NCI-H1930 (cell line): Measurements from ENCODE around the gene CCND1.

Experiments used
- DNase-seq, 2 experiments: peaks; one replicate each; lab custom pipeline; 2025; lab: John Stamatoyannopoulos, UW

CCND1 gene

DNA sequence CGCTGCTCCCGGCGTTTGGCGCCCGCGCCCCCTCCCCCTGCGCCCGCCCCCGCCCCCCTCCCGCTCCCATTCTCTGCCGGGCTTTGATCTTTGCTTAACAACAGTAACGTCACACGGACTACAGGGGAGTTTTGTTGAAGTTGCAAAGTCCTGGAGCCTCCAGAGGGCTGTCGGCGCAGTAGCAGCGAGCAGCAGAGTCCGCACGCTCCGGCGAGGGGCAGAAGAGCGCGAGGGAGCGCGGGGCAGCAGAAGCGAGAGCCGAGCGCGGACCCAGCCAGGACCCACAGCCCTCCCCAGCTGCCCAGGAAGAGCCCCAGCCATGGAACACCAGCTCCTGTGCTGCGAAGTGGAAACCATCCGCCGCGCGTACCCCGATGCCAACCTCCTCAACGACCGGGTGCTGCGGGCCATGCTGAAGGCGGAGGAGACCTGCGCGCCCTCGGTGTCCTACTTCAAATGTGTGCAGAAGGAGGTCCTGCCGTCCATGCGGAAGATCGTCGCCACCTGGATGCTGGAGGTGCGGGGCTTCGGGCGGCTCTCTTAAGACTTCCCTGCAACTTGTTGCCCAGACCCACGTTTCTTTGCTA is at the start of gene CCND1:
Gene CCND1 (plus strand): TSS at position 162 of the 587 bp plus-strand sequence. CDS start 158 bp downstream, at position 320.
- peak in 1 of 2 experiments; percentile 16 for DNase-seq

DNA sequence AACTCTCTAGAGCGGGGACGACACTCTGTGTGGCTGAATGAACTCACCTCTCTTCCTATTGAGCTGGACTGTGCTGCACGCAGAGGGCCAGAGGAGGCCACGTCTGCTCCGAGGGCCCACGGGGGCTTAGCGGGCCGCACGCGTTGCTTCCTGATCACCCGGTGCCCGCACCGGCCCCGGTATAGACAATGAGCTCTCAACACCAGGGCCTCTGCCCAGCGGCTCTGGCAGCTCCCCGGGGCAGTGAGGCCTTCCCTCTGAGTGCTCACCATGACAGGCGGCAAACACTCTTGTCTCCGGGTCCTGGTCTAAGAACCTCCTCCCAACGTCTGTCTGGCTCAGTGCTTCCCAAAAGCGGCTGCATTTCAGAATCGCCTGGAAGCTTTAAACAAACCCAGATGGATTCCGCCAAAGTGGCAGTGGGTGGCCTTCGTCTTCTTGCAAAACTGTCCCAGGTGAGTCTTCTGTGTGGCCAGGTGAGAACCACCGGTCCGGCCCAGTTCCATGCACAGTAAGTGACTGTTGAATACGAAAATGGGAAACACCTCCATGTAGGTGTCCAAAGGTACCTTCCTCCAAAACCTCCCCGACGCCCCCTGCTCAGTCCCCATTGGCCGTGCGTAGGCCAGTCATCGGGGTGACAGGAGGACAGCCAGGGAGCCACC is 47.8 kb upstream of the CCND1 start:
- DNase-seq, result no peak

DNA sequence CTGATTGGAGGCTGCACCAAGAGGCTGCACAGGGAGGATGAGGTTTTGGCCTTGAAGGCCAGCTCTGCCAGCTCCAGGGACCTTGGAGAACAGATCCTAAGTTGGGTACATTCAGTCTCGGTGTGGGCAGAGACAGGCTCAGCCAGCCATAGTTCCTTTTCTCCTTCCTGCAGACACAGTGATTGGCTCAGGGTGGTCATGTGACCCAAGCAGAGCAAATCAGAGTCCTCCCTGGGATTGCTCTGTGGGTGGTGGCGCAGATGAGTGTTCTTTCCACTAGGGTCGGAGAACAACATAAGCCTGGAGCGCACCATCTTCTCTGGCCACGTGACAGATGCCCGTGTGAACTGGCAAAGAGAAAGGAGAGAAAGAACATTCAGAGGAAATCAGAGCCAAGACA is 47.1 kb upstream of the CCND1 start:
- no peak for DNase-seq

DNA sequence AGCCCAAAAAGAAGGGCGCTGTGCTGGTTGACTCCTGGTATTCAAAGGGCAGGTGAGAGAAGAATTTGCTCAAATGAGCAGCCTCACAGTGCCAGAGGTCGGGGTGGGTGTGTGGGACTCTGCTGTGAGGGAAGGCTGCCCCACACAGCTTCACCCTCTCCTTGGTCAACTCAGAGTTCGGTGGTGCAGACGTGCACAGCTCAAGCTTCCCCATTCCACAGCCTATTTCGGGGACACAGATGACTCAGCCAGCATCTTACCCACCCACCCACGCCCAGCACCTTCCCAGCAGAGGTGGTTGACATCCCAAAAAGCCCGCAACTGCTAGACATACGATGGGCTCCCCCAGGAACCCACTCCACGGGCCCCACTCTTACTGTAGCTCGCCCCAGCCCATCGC is 46.5 kb upstream of the CCND1 start:
- no peak for DNase-seq

DNA sequence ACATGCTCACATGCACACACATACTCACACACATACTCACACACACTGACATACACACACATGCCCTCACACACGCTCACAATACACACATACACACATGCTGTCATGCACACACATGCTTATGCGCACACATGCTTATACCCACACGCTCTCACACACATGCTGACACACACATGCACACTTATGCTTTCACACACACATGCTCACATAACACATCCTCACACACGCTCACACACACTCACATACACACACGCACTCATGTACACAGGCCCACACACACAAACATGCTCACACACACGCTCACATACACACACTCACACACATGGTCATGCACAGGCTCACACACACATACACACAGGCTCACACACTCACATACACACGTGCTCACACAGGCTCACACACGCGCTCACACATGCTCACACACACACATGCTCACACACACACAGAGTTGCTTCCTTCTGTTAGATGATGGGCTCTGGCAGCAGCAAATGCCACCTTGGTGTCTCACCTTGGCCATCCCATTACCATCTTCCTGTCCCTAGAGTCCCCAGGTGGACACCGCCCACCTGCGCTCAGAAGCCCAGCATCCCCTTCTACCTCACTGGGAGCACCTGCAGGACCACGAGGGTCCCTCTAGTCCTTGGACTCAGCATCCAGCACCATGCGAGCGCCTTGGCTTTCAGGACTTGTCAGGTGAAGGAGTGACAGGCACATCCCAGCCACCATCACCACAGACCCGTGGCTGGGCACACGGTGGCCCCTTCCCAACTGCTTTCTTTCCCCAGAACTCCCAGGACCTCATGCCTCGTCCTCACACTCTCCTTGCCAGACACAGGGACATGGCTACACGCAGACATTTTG is 44.9 kb upstream of the CCND1 start:
- no peak for DNase-seq

DNA sequence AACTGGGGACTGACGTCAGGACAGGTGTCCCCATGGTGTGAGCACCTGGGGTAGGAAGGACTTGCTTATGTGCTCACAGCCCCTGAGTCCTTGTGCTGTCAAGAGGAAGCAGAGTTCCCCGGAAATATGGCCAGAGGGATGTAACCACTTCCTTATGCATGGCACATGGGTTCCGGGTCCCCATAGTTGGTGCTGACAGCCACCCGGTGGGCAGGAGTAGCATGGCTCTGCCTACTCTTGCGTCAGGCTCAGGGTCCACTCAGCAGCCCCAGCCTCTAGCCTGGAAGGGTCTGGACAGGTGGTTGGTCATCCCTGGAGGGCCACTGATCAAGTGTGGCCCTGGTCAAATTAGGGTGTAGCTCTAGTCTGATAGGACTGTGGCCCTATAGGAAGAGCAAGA is 42.8 kb upstream of the CCND1 start:
- DNase-seq, result no peak

DNA sequence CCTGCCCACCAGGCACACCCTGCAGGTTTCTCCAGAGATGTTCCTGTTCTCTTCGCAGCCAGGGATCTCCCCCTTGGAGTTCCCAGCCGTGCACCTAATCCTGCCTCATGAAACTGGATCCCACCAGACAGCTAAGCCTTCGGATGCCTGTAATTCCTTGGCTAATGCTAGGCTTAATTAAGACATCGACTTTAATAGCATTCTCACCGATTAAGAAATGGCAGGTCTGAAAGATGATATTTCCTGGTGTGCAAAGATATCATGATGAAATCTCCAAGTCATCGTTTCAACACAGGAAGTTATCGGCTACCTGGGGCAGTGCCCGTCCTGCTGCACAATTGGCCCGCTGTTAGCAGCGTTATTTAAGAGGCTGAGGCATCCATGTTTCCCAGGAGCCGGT is 41.5 kb upstream of the CCND1 start:
- no peak for DNase-seq

DNA sequence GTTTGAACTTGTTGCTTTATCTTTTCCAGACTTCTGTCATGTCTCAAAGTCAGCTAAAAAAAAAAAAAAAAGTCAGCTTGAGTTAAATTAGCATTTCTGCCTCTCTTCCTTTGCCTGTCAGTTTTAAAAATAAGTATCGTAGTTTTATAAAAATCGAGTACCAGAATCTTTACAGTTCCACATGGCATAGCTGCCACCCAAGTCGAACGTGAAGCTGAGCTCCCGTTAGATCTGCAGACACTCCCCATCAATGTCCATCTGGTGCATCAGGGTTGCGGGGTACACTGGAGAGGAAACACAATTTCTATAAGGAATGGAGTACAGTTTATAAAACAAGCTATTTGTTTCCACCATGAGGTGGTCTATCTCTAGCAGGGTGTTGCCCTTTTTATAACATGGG is 41.0 kb upstream of the CCND1 start:
- DNase-seq, result no peak

DNA sequence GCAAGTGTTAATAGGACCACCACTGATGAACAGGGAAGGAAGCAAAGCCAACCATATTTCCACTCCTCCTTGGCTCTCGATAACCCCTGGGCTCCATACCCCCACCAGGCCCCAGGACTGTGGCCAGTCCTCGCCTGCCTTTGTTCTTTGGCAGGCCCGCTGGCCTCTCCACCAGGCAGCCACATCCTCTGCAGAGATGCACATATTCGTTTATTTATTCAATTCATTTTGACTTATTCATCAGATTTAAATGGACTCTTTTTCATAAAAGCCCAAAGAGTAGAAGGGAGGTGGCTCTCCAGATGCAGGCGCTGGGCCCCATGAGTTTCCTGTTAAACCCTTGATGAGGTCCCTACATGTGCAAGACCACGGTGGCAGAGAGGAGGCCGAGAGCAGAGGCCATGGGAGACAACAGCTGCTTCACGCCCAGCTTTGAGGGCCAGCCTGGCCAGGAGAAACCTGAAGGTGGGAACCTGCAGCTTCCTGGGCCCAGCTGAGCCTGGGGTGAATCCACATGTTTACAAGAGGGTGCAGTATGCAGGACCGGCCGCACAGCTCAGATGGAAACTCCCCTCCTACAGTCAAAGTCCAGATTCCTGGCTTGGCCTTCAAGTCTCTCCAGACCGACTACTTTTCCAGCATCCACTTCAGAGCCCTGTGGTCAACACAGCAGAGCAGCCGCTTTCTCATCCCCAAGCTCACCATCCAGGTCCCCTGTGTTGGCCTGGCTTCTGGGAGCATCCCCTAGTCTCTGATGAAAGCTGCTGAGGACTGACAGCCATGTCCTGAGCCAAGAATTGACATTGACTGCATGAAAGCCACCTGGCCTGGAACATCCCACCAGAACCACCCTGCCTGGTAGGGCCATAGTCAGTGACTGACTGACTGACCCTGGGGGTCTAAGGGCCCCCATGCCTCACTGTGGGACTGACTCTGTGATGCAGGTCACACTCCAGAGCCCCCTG is 39.7 kb upstream of the CCND1 start:
- DNase-seq, result no peak

DNA sequence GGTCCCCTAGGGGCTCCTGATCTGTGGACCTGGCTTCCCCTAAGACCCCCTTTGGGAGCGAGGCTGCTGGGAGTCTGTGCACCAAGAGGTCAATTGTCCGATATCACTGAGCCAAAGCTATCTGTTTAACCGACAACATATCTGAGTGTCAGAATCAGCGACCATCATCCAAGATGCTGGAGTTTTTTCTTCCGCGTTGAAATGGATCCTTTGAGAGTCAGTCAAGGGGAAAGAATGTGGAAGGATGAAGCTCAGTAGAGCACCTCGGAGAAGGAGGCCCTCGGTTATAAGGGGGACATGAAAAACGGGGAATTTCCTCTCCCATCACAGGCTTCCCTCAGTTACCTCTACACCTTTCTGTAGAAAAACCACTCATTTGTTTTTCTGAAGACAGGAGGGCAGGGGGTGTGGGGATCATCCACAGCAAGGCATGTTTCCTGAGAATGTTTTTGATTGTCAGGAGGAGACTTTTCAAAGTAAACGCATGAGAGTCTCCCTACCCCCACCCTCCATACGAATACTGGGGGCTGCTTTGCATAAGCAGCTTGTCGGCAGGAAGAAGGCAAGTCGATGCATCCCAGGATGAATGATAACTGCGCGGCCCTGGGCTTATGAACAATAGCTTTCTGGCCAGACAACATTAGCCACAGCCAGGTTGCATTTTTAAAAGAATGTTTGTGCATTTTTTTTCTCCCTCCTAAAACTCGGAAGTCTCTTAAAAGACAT is 37.7 kb upstream of the CCND1 start:
- DNase-seq, result no peak

DNA sequence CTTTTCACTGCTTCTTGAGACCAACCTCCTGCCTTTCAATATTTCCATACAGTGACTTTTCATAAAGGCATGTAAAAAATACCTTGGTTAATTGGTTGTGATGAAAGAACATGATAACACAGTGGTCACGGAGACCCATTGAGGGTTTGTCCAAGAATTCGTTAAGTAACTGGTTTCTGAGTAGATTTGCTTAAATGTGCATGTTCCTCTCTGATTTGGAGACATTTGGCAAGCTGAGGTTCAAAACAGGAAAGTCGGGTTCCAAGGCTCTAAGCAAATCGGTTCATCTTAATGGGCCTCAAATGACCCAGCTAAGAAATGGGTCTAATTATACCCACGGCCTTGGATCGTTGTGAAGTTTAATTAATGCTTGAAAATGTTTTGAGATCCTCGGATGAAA is 36.9 kb upstream of the CCND1 start:
- no peak for DNase-seq

DNA sequence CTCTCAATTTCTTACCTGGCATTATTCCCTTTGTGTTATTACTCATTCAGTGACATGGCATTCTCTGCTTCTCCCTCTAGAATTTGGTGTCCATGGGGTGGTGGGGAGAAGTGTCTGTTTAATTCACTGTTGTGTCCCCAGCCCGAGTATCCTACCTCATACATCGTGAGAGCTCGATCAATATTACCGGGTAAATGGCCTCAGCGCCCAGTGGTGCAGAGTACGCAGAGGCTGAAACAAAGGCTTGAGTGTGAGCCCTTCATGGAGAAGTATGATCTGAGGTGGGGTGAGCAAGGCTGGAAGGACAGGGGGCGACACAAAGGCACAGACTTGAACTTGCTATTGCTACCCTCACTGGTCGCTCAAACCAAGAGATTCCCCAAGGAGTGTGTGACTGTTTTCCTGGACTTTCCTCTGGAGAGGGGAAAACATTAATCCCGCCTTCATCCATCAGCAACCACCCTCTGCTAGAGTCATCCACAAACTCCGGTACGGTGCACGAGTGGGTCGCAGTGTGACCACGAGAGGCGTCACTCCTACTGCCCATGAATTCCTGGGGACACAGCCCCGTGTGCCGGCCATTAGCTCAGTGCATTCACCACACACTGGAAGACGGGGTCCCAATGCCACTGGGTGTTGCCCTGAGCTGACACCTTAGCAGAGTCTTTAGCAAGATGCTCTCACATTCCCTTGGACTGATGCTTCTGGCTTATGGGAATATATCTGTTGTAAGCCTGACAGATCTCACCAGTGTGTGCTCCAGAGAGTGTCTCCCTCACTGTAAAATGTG is 35.0 kb upstream of the CCND1 start:
- no peak for DNase-seq

DNA sequence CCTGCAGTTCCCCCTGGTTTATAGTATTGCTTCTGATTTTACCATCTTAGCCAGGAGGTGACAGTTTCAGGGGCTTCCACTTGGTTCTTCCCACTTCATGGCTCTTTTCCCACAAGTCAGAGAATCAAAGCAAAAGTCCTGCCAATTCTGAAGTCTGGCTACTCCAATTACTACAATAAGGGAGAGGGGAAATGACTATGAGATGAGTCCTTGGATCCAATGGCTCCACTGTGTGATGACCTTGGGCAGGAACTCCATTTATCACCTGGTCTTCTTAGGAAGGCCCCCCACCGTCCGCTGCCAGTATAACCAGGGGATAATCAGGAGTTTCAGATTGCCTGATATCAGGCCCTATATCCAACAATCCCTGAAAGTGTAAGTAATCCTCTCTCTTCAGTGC is 31.6 kb upstream of the CCND1 start:
- DNase-seq, result no peak

DNA sequence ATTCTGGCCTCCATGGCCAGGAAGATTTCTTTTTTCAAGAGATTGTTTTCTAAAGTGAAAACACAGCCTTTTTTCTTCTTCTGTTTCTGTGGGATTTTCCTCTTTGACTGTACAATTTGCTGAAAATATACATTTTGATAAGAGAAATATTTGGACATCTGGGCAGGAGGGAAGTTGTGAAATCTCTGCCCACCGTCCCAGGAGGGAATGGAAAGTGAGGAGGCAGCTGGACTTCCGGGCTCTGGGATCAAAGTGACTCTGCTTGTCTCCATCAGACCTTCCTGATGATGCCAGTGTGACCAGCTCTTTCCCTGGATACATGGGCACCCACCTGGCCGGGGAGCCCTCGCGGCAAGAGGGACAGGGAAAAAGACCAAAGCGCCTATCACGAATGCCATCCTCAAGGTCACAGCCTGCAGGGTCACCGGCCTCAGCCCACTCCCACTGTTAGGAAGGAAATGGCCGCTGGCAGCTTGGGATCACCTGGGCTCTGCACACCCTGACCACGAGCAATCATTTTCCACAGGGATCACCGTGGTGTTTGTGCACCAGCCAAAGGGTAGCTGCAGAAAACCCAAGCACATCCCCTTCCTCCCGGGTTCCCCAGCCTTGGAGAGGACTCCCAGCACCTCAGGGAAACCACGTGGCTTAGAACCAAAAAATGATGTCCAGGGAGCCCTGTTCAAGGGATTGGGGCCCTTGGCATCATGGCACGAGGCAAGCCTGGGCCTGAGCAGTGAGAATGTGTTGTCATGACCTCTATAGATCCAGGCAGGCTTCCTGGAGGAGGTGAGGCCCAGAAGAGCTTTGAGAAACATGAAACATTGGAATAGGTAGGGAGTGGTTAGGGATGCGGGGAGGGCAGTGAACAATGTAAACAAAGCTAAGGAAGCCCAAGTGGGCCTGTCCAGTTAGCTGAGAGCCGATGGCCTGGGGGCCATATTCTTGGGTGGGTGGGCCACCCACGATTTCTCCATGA is 29.1 kb upstream of the CCND1 start:
- no peak for DNase-seq

DNA sequence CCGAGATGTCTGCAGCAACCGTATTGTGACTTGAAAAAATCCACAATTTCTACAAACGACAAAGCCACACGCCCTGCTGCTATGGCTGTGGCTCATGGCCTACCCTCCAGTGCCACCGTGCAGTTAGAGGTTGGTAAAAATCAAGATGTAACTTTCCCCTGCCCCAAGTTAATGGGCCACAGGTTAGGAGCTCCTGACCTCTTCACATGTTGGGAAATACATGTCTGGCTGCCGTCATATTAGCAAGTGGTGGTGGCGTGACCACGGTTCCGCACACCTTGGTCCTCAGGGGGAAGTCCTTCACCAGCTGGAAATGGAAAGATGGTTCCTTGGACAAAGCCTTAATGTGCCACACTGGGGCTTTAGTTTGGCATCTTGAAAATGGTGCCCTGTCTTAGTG is 27.4 kb upstream of the CCND1 start:
- no peak for DNase-seq

DNA sequence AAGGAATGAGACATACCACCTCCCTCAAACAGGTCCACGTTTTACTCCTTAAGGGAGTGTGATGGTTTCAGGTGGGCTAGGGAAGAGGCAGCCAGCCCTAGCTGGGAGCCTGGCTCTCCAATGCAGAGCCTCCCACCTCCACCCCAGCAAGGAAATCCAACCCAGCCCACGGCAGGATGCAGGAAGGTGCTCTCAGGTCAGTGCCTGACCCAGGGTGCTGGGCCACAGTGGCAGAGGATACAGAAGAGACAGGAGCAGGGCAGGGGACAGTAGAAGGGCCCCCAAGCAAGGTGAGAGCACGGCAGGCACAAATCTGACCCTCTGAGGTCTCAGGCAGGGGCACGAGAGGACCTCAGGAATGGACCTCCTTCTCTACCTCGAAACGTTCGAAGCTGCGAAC is 26.9 kb upstream of the CCND1 start:
- no peak for DNase-seq

DNA sequence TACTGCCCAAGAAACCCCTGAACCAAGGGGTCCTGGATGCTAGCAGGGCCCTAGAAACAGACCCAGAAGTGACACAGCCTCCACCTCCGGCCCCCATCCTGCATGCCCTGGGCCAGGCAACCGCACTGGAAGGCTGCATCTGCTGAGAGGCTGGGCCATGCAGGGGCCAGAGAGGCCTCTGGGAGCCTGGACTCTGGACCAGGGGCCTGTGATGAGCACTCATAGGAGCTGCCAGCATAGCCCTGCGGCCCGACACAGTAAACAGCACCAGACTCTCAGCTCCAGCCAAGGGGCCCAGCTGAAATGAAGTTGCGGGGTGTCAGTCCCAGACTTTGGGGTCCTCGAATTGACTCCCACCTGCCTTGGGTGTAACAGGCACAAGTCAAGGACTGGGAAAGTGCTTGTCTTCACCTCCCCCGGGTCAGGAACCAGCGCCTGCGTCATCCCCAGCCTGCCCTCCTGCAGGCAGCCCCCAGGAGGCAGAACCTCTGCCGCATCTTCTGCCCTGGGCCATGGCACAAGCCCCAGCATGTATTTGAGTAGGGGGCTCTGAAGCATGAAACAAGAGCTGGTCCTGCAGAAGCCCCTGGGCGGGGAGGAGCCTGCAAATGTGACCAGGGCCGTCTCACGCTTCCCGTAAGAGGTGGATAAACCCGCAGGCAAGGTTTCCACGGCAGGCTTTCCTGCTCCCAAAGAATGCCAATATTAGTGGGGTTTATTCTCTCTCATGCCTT is 25.2 kb upstream of the CCND1 start:
- DNase-seq, result no peak

DNA sequence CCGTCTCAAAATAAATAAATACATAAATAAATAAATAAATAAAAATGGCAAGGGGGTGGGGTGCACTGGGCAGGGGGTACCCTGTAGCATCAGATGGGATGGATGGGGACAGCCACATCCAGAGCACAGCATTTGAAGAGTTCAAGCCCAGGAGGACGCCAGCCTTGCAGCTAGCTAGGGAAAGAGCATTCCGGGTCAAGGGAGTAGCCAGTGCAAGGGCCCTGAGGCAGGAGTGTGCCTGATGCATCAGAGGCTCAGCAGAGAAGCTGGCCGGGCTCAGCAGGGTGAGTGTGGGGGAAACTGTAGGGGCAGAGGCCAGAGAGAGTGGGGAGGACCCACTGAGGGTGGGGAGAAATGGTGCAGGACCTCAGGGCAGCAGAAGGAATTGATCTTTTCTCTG is 23.7 kb upstream of the CCND1 start:
- no peak for DNase-seq

DNA sequence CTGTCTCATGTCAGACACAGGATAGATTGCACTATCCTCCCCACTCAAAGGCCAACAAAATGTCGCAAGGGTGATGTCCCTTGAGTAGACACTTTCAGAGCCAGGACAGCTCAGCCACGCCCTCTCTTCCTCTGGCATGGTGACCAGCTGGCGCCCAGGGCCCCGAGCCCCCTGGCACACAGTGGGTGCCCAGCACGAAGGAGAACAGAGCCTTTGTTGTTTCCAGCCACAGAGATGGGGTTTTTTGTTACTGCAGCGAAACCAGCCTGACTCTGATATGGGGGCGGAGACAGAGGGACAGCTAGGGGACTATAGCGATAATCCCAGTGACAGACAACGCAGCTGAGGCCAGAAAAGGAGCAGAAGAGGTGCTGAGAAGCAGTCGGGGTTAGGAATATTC is 23.3 kb upstream of the CCND1 start:
- no peak for DNase-seq
